Calu3 (cell line): ENCODE results near the gene SP140. TPM values are rescaled to one million over a fixed set of nuclear protein-coding genes. Genes with fewer than 3 reads are reported as not detected.

Experiments used
- BruUV-seq: library from RNA; stranded (reverse); fragments of 400-500 nt; replicated peaks from 2 replicates; lab custom pipeline; 2021; lab: Mats Ljungman, UMichigan
- CTCF ChIA-PET: fragments of 300-600 bp; sonication (Branson Sonifier 250); formaldehyde crosslinking; loops from one replicate; lab custom pipeline; 2022; ENCODE audit warnings: antibody characterized with exemption; lab: Charles Lee
- DNase-seq: peaks from one replicate; pipeline ENCODE4 v3.0.0; 2022
- H3K27ac Mint-ChIP-seq: one replicate; pipeline ENCODE4 v1.8.0; 2022; ENCODE audit warnings: mixed read lengths; ENCODE audit not compliant: unreplicated experiment
- H3K27me3 Mint-ChIP-seq: one replicate; pipeline ENCODE4 v1.8.0; 2022; ENCODE audit warnings: mixed read lengths; ENCODE audit not compliant: unreplicated experiment
- H3K36me3 Mint-ChIP-seq: one replicate; pipeline ENCODE4 v1.8.0; 2022; ENCODE audit warnings: mild to moderate bottlenecking, moderate library complexity, mixed read lengths; ENCODE audit not compliant: insufficient read depth, unreplicated experiment
- H3K4me1 Mint-ChIP-seq: one replicate; pipeline ENCODE4 v1.8.0; 2022; ENCODE audit warnings: mild to moderate bottlenecking, low read depth, mixed read lengths; ENCODE audit not compliant: unreplicated experiment
- H3K4me3 Mint-ChIP-seq: one replicate; pipeline ENCODE4 v1.8.0; 2022; ENCODE audit warnings: mild to moderate bottlenecking, low read depth, moderate library complexity, mixed read lengths; ENCODE audit not compliant: unreplicated experiment
- H3K9me3 Mint-ChIP-seq: one replicate; pipeline ENCODE4 v1.8.0; 2022; ENCODE audit warnings: low read depth, mixed read lengths; ENCODE audit not compliant: unreplicated experiment
- intact Hi-C: fragments of 100-400 bp; cut with micrococcal nuclease; formaldehyde crosslinking; loops from one replicate; pipeline ENCODE4 v1.10.0; 2022; ENCODE audit not compliant: unreplicated experiment
- total RNA-seq: library from RNA; stranded (reverse); gene quantifications from 2 replicates; pipeline ENCODE4 v1.2.3, GENCODE V29; 2022
- TF ChIP-seq, protein P1 (sequence below): fragments of 200-600 bp; IDR thresholded peaks from one replicate; pipeline ENCODE4 v1.8.0; 2022; ENCODE audit warnings: antibody characterized with exemption; ENCODE audit not compliant: unreplicated experiment

The SP140 gene
- total RNA-seq, 1 experiment from 2014 or later, result 10.9 TPM

DNA sequence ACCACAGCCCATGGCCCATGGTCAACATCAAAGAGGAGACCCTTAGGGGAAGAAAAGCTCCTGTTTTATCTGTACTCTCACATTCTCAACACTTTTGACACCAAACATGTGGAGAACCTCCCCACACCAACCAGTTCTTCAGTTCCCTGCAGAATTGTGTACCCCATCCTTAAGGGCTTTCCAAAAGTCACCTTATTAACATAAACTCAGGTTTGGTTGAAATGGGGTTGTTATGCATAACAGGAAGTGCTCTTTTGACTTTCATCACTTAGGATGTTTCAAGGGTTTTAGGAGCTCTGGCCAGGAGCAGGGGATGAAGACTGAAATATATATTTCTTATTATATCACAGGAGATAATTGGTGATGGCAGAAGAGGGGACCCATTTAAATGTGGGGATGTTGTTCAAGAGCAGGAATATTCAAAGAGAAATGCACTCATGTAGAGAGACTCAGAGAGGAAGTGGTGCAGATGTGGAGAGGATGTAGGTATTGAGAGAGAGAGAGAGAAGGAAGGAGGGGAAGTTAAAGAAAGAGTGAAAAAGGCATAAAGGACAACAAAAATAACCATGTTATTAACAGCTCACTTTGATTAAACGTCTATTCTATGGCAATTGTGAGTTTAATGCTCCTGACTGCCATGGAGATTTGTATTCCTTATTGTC is 136.6 kb downstream of the SP140 start:
- intact Hi-C loops, result no loop called here
- no TSS peak for BruUV-seq
- H3K36me3 Mint-ChIP-seq, result peaks cover 3% of the 10 kb centered on the region
- no peak overlapping the region for H3K27ac Mint-ChIP-seq
- H3K4me1 Mint-ChIP-seq, result peaks cover 8% of the 10 kb centered on the region
- CTCF ChIA-PET, result no interaction called here
- H3K27me3 Mint-ChIP-seq, result no peaks in the 10 kb centered on the region
- TF ChIP-seq, protein P1, sequence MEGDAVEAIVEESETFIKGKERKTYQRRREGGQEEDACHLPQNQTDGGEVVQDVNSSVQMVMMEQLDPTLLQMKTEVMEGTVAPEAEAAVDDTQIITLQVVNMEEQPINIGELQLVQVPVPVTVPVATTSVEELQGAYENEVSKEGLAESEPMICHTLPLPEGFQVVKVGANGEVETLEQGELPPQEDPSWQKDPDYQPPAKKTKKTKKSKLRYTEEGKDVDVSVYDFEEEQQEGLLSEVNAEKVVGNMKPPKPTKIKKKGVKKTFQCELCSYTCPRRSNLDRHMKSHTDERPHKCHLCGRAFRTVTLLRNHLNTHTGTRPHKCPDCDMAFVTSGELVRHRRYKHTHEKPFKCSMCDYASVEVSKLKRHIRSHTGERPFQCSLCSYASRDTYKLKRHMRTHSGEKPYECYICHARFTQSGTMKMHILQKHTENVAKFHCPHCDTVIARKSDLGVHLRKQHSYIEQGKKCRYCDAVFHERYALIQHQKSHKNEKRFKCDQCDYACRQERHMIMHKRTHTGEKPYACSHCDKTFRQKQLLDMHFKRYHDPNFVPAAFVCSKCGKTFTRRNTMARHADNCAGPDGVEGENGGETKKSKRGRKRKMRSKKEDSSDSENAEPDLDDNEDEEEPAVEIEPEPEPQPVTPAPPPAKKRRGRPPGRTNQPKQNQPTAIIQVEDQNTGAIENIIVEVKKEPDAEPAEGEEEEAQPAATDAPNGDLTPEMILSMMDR, result no peak
- DNase-seq, result no peak
- no peak overlapping the region for H3K4me3 Mint-ChIP-seq
- H3K9me3 Mint-ChIP-seq, result no peaks in the 10 kb centered on the region

Other genes with a start within 250 kb of the SP140 start
- gene SLC16A14, start 156.8 kb upstream of the SP140 start, total RNA-seq, result 3.7 and 5.5 TPM in 2 replicates
- gene SP110, start 5.8 kb upstream of the SP140 start, total RNA-seq, result 56.7 and 107 TPM in 2 replicates
- gene SP140L, start 101.5 kb downstream of the SP140 start, total RNA-seq, result 35.4 and 55.2 TPM in 2 replicates
- gene SP100, start 190.5 kb downstream of the SP140 start, total RNA-seq, result 110 and 173 TPM in 2 replicates